DMS79 (cell line): ENCODE measurements around the gene ZNF385A.

ENCODE experiments used
- DNase-seq: peaks from one replicate; lab custom pipeline; 2025; lab: John Stamatoyannopoulos, UW

Gene ZNF385A

DNA sequence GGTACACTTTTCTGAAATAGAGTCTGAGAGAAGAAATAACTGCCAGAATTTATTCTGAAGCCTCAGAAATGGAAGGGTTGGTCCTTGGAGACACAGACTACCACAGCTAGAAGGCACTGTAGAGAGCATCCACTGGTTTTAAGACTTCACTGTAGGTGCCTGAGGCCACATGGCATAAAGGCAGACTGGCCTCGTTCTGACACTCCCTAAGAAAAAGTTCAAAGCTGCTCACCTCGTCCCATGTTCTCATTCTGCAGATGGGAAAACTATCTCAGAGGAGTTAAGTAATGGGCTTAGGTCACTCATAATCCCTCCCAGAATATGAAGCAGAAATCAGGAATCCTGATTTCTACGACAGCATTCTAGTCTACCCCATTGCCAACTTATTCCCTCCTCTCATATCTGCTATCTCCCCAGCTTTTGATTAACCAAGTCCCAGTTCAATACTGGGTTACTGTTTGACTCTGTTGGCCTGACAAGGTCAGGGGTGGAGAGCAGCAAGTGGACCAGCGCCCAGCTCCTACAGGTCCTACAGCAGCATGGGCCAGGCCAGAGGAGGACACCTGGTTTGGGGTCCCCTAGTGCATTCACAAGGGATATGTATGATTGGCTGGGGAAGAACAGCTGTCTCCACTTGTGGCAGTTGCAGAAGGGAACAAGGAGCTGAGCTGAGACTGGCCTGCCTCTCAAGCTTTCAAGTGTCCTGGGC lies 30.8 kb upstream of the ZNF385A start:
- DNase-seq: no peak

GRCh38 chr12:54413284-54414190 lies 29.0 kb upstream of the ZNF385A start:
- no peak for DNase-seq

DNA sequence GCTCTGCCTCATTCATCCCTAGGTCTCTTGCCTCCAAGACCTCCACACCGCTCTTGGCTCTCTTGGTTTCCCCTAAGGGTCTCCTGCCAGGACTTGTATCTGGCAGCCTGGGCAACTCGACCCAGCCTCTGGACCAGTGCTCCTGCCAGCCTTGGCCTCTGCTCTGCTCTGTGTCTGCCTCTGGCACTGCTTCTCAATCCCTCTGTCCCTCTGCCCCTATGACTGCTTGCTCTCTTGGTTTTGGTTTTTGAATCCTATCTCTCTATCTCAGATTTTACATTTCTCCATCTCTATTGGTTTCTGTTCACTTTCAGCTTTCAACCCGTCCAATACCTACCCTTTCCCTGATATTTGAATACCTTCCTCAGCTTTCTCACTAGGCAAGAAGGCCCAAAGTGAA lies 28.3 kb upstream of the ZNF385A start:
- no peak for DNase-seq

DNA sequence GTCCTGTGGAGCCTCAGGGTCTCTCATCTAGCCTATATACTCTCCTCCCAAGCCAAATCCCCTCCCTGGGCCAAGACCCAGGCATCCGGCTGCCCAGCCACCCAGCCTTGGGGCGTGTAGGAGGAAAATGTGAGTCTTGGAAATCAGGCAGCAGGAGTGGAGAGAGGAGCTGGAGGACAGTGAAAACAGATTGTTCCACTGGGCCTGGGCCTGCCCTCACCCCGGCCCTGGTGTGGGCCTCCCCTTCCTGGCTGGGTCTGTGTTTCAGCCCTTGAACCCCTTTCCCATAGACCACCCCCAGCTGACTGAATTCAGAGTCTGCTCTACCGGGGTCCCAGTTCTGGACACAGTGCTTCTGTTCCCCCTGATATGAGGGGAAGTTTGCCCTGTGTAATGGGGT lies 27.8 kb upstream of the ZNF385A start:
- no peak for DNase-seq

- no peak for DNase-seq
Observed at GRCh38 chr12:54411391-54412241, 27.1 kb upstream of the ZNF385A start.

- no peak for DNase-seq
Observed at GRCh38 chr12:54409267-54409666, 24.7 kb upstream of the ZNF385A start.

DNA sequence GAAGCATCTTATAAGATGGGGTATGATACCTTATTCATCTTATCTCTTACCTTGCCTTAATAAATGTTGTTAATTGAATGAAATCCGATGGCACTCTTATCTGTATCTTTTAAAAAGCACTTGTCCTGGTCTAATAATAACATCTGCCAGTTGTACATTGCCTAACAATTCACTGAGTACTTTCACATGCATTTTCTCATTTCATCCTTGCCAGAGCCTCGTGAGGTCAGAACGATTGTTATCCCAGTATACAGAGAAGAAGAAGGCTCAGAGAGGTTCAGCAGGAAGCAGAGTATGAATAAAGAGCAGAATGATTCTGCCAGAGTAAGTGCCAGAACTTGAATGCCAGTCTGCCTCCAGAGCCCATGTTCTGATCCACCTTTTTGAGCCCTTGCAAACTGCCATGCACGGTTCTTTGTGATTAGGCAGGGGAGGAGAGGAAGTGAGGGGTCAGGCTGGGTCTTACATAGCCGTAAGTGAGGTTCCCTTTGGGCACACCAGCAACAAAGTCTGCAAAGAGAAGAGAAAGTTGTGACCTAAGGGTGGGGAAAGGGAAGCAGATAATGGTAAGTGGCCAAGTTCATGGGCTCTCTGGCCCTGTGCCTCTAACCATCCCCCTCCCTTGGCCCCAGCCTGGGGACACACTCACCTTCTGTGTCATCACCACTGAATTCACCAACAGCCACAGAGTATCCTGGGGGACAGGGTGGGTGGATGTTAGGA lies 22.8 kb upstream of the ZNF385A start:
- no peak for DNase-seq

DNA sequence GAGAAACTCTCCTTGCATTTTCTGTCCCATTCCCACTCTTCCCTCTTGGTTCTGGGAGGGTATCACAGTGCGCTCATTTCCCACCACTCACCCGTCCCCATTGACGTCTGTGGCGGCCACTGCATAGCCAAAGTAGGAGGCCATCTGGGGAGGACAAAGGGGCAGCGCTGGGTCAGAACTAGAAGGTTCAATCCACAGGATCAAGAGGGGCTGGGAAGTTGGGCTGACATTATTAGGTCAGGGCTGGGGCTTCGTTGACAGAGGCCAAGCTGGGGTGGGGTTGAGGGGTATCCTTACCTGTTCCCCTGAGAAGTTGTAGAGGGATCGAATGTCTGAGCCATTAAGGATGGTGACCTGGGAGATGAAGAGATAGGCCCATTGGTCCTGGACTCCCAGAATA lies 21.0 kb upstream of the ZNF385A start:
- DNase-seq: no peak

GRCh38 chr12:54405106-54405505 lies 20.6 kb upstream of the ZNF385A start:
- DNase-seq: no peak

- DNase-seq: no peak
Observed at GRCh38 chr12:54404061-54405004, 19.8 kb upstream of the ZNF385A start.

- no peak for DNase-seq
Observed at GRCh38 chr12:54401119-54401518, 16.6 kb upstream of the ZNF385A start.

- no peak for DNase-seq
Observed at GRCh38 chr12:54398995-54399793, 14.7 kb upstream of the ZNF385A start.

- no peak for DNase-seq
Observed at GRCh38 chr12:54398218-54398617, 13.7 kb upstream of the ZNF385A start.

GRCh38 chr12:54397157-54397556 lies 12.6 kb upstream of the ZNF385A start:
- DNase-seq: no peak

- no peak for DNase-seq
Observed at GRCh38 chr12:54395545-54395944, 11.0 kb upstream of the ZNF385A start.

DNA sequence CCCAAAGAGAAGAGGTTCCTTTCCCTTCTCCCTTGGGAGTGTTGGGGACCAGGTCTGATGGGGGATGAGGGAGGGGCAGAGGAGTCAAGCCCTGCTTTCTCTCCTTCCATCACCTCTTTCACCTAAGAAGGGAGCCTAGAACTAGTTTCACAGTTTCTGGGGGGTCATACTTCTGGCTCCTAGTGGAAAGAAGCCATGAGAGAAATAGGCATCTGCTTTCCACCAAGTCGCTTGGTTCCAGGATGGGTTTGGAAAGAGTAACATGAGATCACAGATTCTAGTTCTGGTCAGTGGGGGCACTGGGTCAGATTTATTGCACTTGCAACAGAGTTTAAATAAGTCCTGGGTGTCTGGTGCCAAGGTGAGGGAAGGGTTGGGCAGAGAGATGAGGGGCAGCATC lies 10.5 kb upstream of the ZNF385A start:
- no peak for DNase-seq

DNA sequence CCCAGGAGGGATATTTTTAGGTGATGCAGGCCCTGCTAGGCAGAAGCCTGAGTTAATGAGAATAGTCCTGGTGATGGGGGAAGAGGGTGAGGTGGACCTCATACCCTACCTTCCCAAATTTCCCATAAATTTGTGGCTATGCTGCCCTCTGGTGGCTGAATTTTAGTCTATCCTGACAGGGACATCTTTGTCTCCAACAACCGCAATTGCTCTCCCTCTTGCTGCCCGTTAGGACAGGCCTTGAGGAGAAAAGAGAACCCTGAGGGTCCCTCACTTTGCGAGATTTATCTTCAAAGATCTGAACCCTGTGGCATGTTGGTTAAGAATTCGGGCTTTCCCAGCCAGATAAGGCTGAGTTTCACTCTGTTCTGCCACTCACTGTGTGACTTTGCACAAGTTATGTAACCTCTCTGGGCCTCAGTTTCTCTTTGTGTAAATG lies 9.8 kb upstream of the ZNF385A start:
- DNase-seq: no peak

GRCh38 chr12:54393743-54394142 lies 9.2 kb upstream of the ZNF385A start:
- no peak for DNase-seq

DNA sequence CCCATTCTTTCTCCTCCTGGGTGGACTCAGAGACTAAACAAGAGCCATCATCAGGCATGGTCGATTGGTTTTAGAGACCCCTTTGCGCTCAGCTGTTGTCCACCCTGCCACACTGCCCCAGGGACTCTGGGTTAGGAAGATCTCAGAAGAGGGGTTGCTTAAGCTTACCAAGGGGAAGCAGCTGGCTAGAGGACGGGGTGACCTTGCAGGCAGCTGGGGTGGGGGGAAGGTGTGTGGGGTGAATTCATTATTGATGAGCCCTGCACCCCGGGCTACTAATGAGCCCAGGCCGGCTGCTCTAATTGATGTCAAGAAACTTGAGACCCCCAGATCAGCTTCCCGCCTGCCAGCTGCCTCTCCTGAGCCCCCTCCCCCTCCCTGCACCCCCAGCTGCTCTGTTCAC lies 8.7 kb upstream of the ZNF385A start:
- no peak for DNase-seq
